Astrocyte (in vitro differentiated cells and primary cell): ENCODE data around the gene CLMN. TPM values are rescaled to one million over a fixed set of nuclear protein-coding genes. Genes with fewer than 3 reads are reported as not detected.

Experiments used
- DNase-seq: peaks from one replicate; pipeline ENCODE4 v3.0.0-alpha.2; 2010; ENCODE audit warnings: low read depth
- FAIRE-seq: peaks from 2 replicates; lab custom pipeline; 2011; peaks lifted over from hg19 to GRCh38; lab: Jason Lieb, UNC
- H2AFZ ChIP-seq: 2 replicates; pipeline ENCODE4 v1.6.0; 2012; ENCODE audit warnings: low read depth, low read length, inconsistent platforms
- H3K27ac ChIP-seq: 2 replicates; pipeline ENCODE4 v1.5.1; 2011; ENCODE audit warnings: low read depth, low read length, inconsistent platforms
- H3K27me3 ChIP-seq: 2 replicates; pipeline ENCODE4 v1.6.0; 2011; ENCODE audit warnings: low read length, inconsistent platforms; ENCODE audit not compliant: insufficient read depth
- H3K36me3 ChIP-seq: 2 replicates; pipeline ENCODE4 v1.5.1; 2011; ENCODE audit warnings: low read length, inconsistent platforms; ENCODE audit not compliant: insufficient read depth
- H3K4me1 ChIP-seq: 2 replicates; pipeline ENCODE4 v1.5.1; 2011; ENCODE audit warnings: low read length, inconsistent platforms; ENCODE audit not compliant: insufficient read depth
- H3K4me2 ChIP-seq: 2 replicates; pipeline ENCODE4 v1.6.0; 2012; ENCODE audit warnings: low read length, inconsistent platforms
- H3K4me3 ChIP-seq: 2 replicates; pipeline ENCODE4 v1.5.1; 2011; ENCODE audit warnings: low read depth, mild to moderate bottlenecking, low read length, inconsistent platforms; ENCODE audit not compliant: insufficient read depth
- H3K79me2 ChIP-seq: 2 replicates; pipeline ENCODE4 v1.6.0; 2012; ENCODE audit warnings: mild to moderate bottlenecking, low read length, inconsistent platforms; ENCODE audit not compliant: insufficient read depth
- H3K9ac ChIP-seq: 2 replicates; pipeline ENCODE4 v1.6.0; 2012; ENCODE audit warnings: mild to moderate bottlenecking, low read length, inconsistent platforms
- H3K9me3 ChIP-seq: 2 replicates; pipeline ENCODE4 v1.5.1; 2012; ENCODE audit warnings: low read depth, mild to moderate bottlenecking, low read length, inconsistent platforms; ENCODE audit not compliant: insufficient read depth
- H4K20me1 ChIP-seq: 2 replicates; pipeline ENCODE4 v1.6.0; 2012; ENCODE audit warnings: low read length, inconsistent platforms; ENCODE audit not compliant: insufficient read depth
- H3K27ac Mint-ChIP-seq: one replicate; pipeline ENCODE4 v1.8.0; 2021; ENCODE audit warnings: mild to moderate bottlenecking, mixed read lengths; ENCODE audit not compliant: unreplicated experiment
- H3K27me3 Mint-ChIP-seq: one replicate; pipeline ENCODE4 v1.8.0; 2021; ENCODE audit warnings: low read depth, mixed read lengths; ENCODE audit not compliant: unreplicated experiment
- H3K36me3 Mint-ChIP-seq: one replicate; pipeline ENCODE4 v1.8.0; 2021; ENCODE audit warnings: low read depth, mixed read lengths; ENCODE audit not compliant: unreplicated experiment
- H3K4me1 Mint-ChIP-seq: one replicate; pipeline ENCODE4 v1.8.0; 2021; ENCODE audit warnings: low read depth, mixed read lengths; ENCODE audit not compliant: unreplicated experiment
- H3K4me3 Mint-ChIP-seq: one replicate; pipeline ENCODE4 v1.8.0; 2021; ENCODE audit warnings: mild to moderate bottlenecking, moderate library complexity, mixed read lengths; ENCODE audit not compliant: unreplicated experiment
- H3K9me3 Mint-ChIP-seq: one replicate; pipeline ENCODE4 v1.8.0; 2021; ENCODE audit warnings: mild to moderate bottlenecking, mixed read lengths; ENCODE audit not compliant: unreplicated experiment
- CTCF ChIP-seq: IDR thresholded peaks from 2 replicates; pipeline ENCODE4 v1.5.1; 2011; ENCODE audit warnings: low read depth, mild to moderate bottlenecking, inconsistent platforms, low read length, moderate library complexity; ENCODE audit not compliant: insufficient read depth
- EZH2 ChIP-seq: IDR thresholded peaks from 2 replicates; pipeline ENCODE4 v1.6.1; 2012; ENCODE audit warnings: mild to moderate bottlenecking, low read length, inconsistent platforms; ENCODE audit not compliant: insufficient read depth
- total RNA-seq: library from RNA; stranded (reverse); gene quantifications from 2 replicates; pipeline ENCODE4 v1.2.1, GENCODE V29; 2021

The CLMN gene
- total RNA-seq, 1 donor from 2014 or later = 14.0 TPM

DNA sequence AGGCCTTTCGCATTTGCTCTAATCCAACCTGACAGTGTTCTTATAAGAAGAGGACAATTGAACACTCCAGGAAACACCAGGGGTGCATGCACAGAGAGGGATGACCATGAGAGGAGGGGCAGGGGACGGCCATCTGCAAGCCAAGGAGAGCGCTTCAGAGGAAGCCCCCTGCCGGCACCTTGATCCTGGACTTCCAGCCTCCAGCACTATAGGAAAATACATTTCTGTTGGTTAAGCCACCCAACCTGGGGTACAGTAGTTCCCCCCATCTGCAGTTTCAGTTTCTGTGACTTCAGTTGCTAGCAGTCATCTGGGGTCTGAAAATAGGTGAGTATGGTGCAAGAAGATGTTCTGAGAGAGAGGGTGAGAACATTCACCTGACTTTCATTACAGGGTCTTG is 64.7 kb downstream of the CLMN start:
- H3K36me3 Mint-ChIP-seq = no peaks in the 10 kb centered on the region
- Histone ChIP-seq H3K4me2 (peak overlapping the region; percentile 53), H4K20me1 (no peaks in the 10 kb centered on the region), H3K79me2 (no peaks in the 10 kb centered on the region), H3K9me3 (no peaks in the 10 kb centered on the region), H3K27me3 (no peaks in the 10 kb centered on the region), H3K9ac (no peak overlapping the region), H3K36me3 (no peaks in the 10 kb centered on the region), H3K4me3 (no peak overlapping the region), H3K4me1 (peaks cover 20% of the 10 kb centered on the region), H3K27ac (no peak overlapping the region), H2AFZ (no peak overlapping the region)
- peaks cover 5% of the 10 kb centered on the region for H3K9me3 Mint-ChIP-seq
- H3K4me3 Mint-ChIP-seq = no peak overlapping the region
- no peak for FAIRE-seq
- no peak for DNase-seq
- H3K27me3 Mint-ChIP-seq = peaks cover 2% of the 10 kb centered on the region
- TF ChIP-seq EZH2 = no peak
- TF ChIP-seq CTCF = no peak
- H3K4me1 Mint-ChIP-seq = peaks cover 33% of the 10 kb centered on the region
- H3K27ac Mint-ChIP-seq = no peak overlapping the region

DNA sequence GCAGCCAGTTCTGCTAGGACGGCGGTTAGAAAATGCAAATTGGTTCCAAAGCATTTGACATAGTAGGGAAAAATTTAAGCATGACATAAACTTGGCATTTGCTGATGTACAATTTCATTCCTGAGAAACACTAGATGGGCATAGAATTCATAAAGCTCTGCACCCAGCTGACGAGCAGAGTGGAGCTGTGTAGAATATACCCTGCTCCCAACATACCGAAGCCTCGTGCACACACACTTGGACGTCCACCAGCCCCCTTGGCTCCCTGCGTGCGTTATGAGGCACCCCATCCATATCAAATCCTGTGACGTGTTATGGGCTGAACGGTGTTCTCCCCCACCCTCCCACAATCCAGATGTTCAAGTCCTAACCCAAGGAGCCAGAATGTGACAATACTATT is 65.4 kb downstream of the CLMN start:
- Mint-ChIP-seq H3K4me3 (no peak overlapping the region), H3K27ac (peak overlapping the region; percentile 18), H3K9me3 (peaks cover 5% of the 10 kb centered on the region), H3K4me1 (peaks cover 41% of the 10 kb centered on the region), H3K27me3 (peaks cover 2% of the 10 kb centered on the region), H3K36me3 (no peaks in the 10 kb centered on the region)
- FAIRE-seq (no peak), DNase-seq (no peak)
- TF ChIP-seq EZH2 (no peak), CTCF (no peak)
- Histone ChIP-seq H3K9ac (no peak overlapping the region), H3K9me3 (no peaks in the 10 kb centered on the region), H4K20me1 (no peaks in the 10 kb centered on the region), H3K27ac (no peak overlapping the region), H3K27me3 (no peaks in the 10 kb centered on the region), H3K4me1 (peaks cover 19% of the 10 kb centered on the region), H3K4me3 (no peak overlapping the region), H3K79me2 (no peaks in the 10 kb centered on the region), H2AFZ (no peak overlapping the region), H3K36me3 (no peaks in the 10 kb centered on the region), H3K4me2 (no peak overlapping the region)

DNA sequence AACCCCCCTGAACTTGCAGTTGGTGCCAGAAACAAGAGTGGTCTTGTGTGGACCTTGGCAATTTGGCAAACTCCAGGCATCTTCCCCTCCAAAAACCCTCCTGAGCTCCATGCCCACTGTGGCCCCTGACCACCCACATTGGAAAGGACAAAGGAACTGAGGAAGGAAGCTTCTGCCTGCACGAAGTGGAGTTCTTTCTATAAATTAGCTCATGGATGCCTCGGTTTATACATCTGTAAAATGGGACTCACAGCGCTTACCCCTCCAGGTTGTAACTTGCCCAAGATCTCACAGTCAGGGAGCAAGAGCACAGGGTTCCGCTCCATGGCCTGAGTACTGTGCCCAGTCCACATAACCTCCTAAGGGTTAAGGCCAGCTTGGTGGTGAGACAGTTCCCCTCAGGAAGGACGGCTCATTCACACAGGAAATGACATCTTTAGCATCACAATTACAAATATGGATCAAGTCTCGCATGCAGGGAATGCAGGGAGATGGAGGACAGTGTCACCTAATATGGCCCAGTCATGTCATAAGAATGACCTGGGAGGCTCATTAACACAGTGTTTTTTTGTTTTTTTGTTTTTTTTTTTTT is 66.6 kb downstream of the CLMN start:
- H3K9me3 Mint-ChIP-seq = peaks cover 5% of the 10 kb centered on the region
- peaks cover 2% of the 10 kb centered on the region for H3K27me3 Mint-ChIP-seq
- Histone ChIP-seq H3K79me2 (no peaks in the 10 kb centered on the region), H3K4me2 (no peak overlapping the region), H3K36me3 (no peaks in the 10 kb centered on the region), H3K9ac (no peak overlapping the region), H4K20me1 (no peaks in the 10 kb centered on the region), H3K27ac (no peak overlapping the region), H3K9me3 (no peaks in the 10 kb centered on the region), H3K4me1 (peaks cover 24% of the 10 kb centered on the region), H2AFZ (no peak overlapping the region), H3K4me3 (no peak overlapping the region), H3K27me3 (no peaks in the 10 kb centered on the region)
- H3K36me3 Mint-ChIP-seq = no peaks in the 10 kb centered on the region
- DNase-seq = no peak
- no peak for FAIRE-seq
- peak overlapping the region; percentile 31 for H3K27ac Mint-ChIP-seq
- TF ChIP-seq EZH2 (no peak), CTCF (no peak)
- no peak overlapping the region for H3K4me3 Mint-ChIP-seq
- peaks cover 51% of the 10 kb centered on the region for H3K4me1 Mint-ChIP-seq
